ENCODE data around the gene AJAP1.

- TF ChIP-seq, protein P1, sequence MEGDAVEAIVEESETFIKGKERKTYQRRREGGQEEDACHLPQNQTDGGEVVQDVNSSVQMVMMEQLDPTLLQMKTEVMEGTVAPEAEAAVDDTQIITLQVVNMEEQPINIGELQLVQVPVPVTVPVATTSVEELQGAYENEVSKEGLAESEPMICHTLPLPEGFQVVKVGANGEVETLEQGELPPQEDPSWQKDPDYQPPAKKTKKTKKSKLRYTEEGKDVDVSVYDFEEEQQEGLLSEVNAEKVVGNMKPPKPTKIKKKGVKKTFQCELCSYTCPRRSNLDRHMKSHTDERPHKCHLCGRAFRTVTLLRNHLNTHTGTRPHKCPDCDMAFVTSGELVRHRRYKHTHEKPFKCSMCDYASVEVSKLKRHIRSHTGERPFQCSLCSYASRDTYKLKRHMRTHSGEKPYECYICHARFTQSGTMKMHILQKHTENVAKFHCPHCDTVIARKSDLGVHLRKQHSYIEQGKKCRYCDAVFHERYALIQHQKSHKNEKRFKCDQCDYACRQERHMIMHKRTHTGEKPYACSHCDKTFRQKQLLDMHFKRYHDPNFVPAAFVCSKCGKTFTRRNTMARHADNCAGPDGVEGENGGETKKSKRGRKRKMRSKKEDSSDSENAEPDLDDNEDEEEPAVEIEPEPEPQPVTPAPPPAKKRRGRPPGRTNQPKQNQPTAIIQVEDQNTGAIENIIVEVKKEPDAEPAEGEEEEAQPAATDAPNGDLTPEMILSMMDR (conservative IDR thresholded peaks at IDR 0.05): no peak
- TF ChIP-seq ZFX (IDR thresholded peaks at IDR 0.05): no peak
These were observed 127.2 kb downstream of the AJAP1 start for GRCh38 chr1:4781646-4782045.
